K562 (cell line): Measurements from ENCODE around the gene PEX13. TPM values are rescaled to one million over a fixed set of nuclear protein-coding genes. Genes with fewer than 3 reads are reported as not detected.

Experiments
- ATAC-seq: fragments of 200-7000 bp; cut with Tn5 transposase; 3 replicates; pipeline ENCODE4 v1.9.1; 2020; ENCODE audit warnings: moderate library complexity
- BruUV-seq: library from RNA; stranded (reverse); fragments of 400-500 nt; replicated peaks from 2 replicates; lab custom pipeline; 2021; lab: Mats Ljungman, UMichigan
- CTCF ChIA-PET: fragments of 300-600 bp; formaldehyde crosslinking; extraction: SDS; loops from one replicate; lab custom pipeline; 2021; ENCODE audit warnings: low intra/inter-chr PET ratio; lab: Yijun Ruan, JAX
- POLR2A ChIA-PET: fragments of 300-600, 350-650 bp; sonication (Branson Sonifier 250); formaldehyde crosslinking; extraction: SDS; loops from one replicate; lab custom pipeline; 2021; ENCODE audit warnings: antibody characterized with exemption, inconsistent platforms; lab: Yijun Ruan, JAX
- DNase-seq, 4 experiments: peaks; one replicate each; pipeline versions ENCODE4 v3.0.0 to v3.0.0-alpha.2; 2011 to 2018; ENCODE audit warnings: low spot score in 3 of 4, mixed read lengths in 3 of 4; ENCODE audit errors: extremely low read depth in 1 of 4
- FAIRE-seq: peaks from 2 replicates; lab custom pipeline; 2011; peaks lifted over from hg19 to GRCh38; lab: Jason Lieb, UNC
- H2AFZ ChIP-seq: 2 replicates; pipeline ENCODE4 v1.6.0; 2011; ENCODE audit warnings: low read depth, low read length, control low read depth, inconsistent platforms
- H3K27ac ChIP-seq: fragments of 200-600 bp; 3 replicates; pipeline ENCODE4 v1.8.0; 2011; ENCODE audit warnings: low read depth, mild to moderate bottlenecking, control low read depth, inconsistent platforms, low read length, moderate library complexity, mixed read lengths; ENCODE audit errors: extremely low read depth
- H3K27me3 ChIP-seq, 2 experiments: fragments of 300-600 bp in 1 of 2; 2 replicates in 1 of 2; 3 replicates in 1 of 2; pipeline versions ENCODE4 v1.6.0 to v1.8.0; 2011; ENCODE audit warnings: inconsistent platforms in 2 of 2, low read length in 2 of 2, mild to moderate bottlenecking in 1 of 2, mixed read lengths in 1 of 2, moderate library complexity in 1 of 2; ENCODE audit not compliant: control insufficient read depth in 2 of 2, insufficient read depth in 2 of 2
- H3K36me3 ChIP-seq: fragments of 300-600 bp; 3 replicates; pipeline ENCODE4 v1.8.0; 2011; ENCODE audit warnings: mild to moderate bottlenecking, low read length, inconsistent platforms; ENCODE audit not compliant: control insufficient read depth, insufficient read depth
- H3K4me1 ChIP-seq, 2 experiments: fragments of 200-600 bp in 1 of 2; replicated peaks in 1 of 2; 2 replicates in 1 of 2; 3 replicates in 1 of 2; pipeline versions ENCODE4 v1.5.1 to v1.8.0; 2011; ENCODE audit warnings: inconsistent platforms in 2 of 2, low read length in 2 of 2, mild to moderate bottlenecking in 1 of 2, mixed read lengths in 1 of 2, moderate library complexity in 1 of 2; ENCODE audit not compliant: control insufficient read depth in 2 of 2, insufficient read depth in 2 of 2
- H3K4me2 ChIP-seq: 2 replicates; pipeline ENCODE4 v1.6.1; 2011; ENCODE audit warnings: low read length, control low read depth, inconsistent platforms, mixed read lengths; ENCODE audit not compliant: insufficient read depth
- H3K4me3 ChIP-seq: fragments of 200-600 bp; sonication (generic), shearing (Covaris generic); 2 replicates; pipeline ENCODE4 v1.5.1; 2016; ENCODE audit warnings: control low read depth, inconsistent platforms
- H3K79me2 ChIP-seq: fragments of 200-600 bp; 3 replicates; pipeline ENCODE4 v1.8.0; 2011; ENCODE audit warnings: low read length, inconsistent platforms; ENCODE audit not compliant: control insufficient read depth, insufficient read depth
- H3K9ac ChIP-seq, 2 experiments: 2 replicates each; pipeline versions ENCODE4 v1.6.0 to v1.6.1; 2011; ENCODE audit warnings: low read depth in 2 of 2, low read length in 2 of 2, control low read depth in 1 of 2, inconsistent platforms in 1 of 2, mild to moderate bottlenecking in 1 of 2, mixed read lengths in 1 of 2; ENCODE audit not compliant: insufficient read depth in 1 of 2
- H3K9me1 ChIP-seq: one replicate; pipeline ENCODE4 v1.6.0; 2011; ENCODE audit warnings: inconsistent platforms, mild to moderate bottlenecking, low read length, moderate library complexity; ENCODE audit not compliant: control insufficient read depth, insufficient read depth
- H3K9me3 ChIP-seq: replicated peaks from 2 replicates; pipeline ENCODE4 v1.5.1; 2011; ENCODE audit warnings: low read depth, low read length, inconsistent platforms; ENCODE audit not compliant: control insufficient read depth, insufficient read depth
- H4K20me1 ChIP-seq: replicated peaks from 2 replicates; pipeline ENCODE4 v1.6.1; 2011; ENCODE audit warnings: low read length, inconsistent platforms, mixed read lengths; ENCODE audit not compliant: control insufficient read depth, insufficient read depth
- ATF1 ChIP-seq, 2 experiments: fragments of 450-650 bp in 1 of 2; IDR thresholded peaks; 2 replicates each; pipeline ENCODE4 v1.6.1; 2016; ENCODE audit warnings: missing compliant biosample characterization in 1 of 2, missing genetic modification characterization in 1 of 2
- EP400 ChIP-seq: fragments of 450-650 bp; IDR thresholded peaks from 2 replicates; pipeline ENCODE4 v1.6.1; 2017; ENCODE audit warnings: antibody characterized with exemption, mild to moderate bottlenecking, moderate library complexity
- NELFE ChIP-seq: IDR thresholded peaks from 2 replicates; pipeline ENCODE4 v1.6.1; 2011; ENCODE audit warnings: mild to moderate bottlenecking; ENCODE audit not compliant: insufficient read depth, insufficient read length
- NR4A1 ChIP-seq, 2 experiments: fragments of 250-450 bp in 1 of 2; fragments of 450-650 bp in 1 of 2; sonication (Bioruptor Pico) in 1 of 2; IDR thresholded peaks; 2 replicates each; pipeline versions ENCODE4 v1.4.0 to v1.6.1; 2016 to 2020; ENCODE audit warnings: mild to moderate bottlenecking in 2 of 2, missing compliant biosample characterization in 1 of 2, missing genetic modification characterization in 1 of 2, moderate library complexity in 1 of 2
- RBM17 ChIP-seq: fragments of 200-400 bp; formaldehyde crosslinking; IDR thresholded peaks from 2 replicates; pipeline ENCODE4 v1.6.1; 2017; ENCODE audit warnings: low read depth, mild to moderate bottlenecking, low read length, borderline replicate concordance
- SIRT6 ChIP-seq: IDR thresholded peaks from one replicate; pipeline ENCODE4 v1.6.1; 2012; ENCODE audit warnings: low read depth, mild to moderate bottlenecking, control low read depth, inconsistent platforms, low read length, moderate library complexity
- ZC3H8 ChIP-seq: fragments of 450-650 bp; IDR thresholded peaks from 2 replicates; pipeline ENCODE4 v1.6.1; 2017
- ZNF121 ChIP-seq: sonication (generic); formaldehyde crosslinking; conservative IDR thresholded peaks from 2 replicates; pipeline ENCODE4 v1.8.0; 2022; ENCODE audit warnings: missing genetic modification reagents
- WGBS: fragments of 100-300 bp; shearing (Covaris generic); methylation state at CpG from one replicate; pipeline ENCODE4 v1.1.6; 2016; ENCODE audit warnings: low coverage, mixed read lengths; ENCODE audit not compliant: insufficient coverage; ENCODE audit errors: missing lambda C conversion rate; 5-methylcytosine and 5-hydroxymethylcytosine counted together
- in situ Hi-C: fragments of 300-500 bp; cut with MboI; formaldehyde crosslinking; loops from 4 replicates; pipeline ENCODE4 v1.15.0; 2018; ENCODE audit warnings: inconsistent platforms, mixed read lengths
- intact Hi-C: fragments of 100-400 bp; cut with micrococcal nuclease; formaldehyde crosslinking; loops from 2 replicates; pipeline ENCODE4 v1.14.2; 2022
- polyA plus RNA-seq, 8 experiments: library from polyadenylated mRNA; depleted of rRNA in 4 of 8; stranded (reverse) in 5 of 8; unstranded in 3 of 8; fragments of >200 nt; fragmentation: Nextera tagmentation in 2 of 8; fragmentation: Illumina TruSeq in 1 of 8; extraction: Ambion mirVana in 2 of 8; extraction: Trizol in 1 of 8; gene quantifications; 2 replicates each; pipeline versions ENCODE4 v1.2.1 to v1.2.3, GENCODE V29; 2011 to 2014; ENCODE audit warnings: inconsistent platforms in 1 of 8, missing spikeins in 1 of 8
- total RNA-seq, 7 experiments: library from RNA; depleted of rRNA in 6 of 7; stranded (reverse); fragments of >200 nt in 6 of 7; fragmentation: Illumina TruSeq in 2 of 7; extraction: Trizol in 2 of 7; gene quantifications; 2 replicates each; pipeline versions ENCODE4 v1.2.1 to v1.2.3, GENCODE V29; 2011 to 2021; ENCODE audit warnings: low replicate concordance in 1 of 7

The PEX13 gene
- total and polyA plus RNA-seq, 9 of the 15 experiments (the other 6 are each of a cell fraction or from before 2014, with no cell fraction given), result 4.0 to 30.4 (median 18.8) TPM

- no peak overlapping the region for H3K4me2 ChIP-seq
- no peaks in the 10 kb centered on the region for H3K9me1 ChIP-seq
- no peak for TF ChIP-seq SIRT6
- TF ChIP-seq ATF1 (CRISPR knock-in tag; IDR thresholded peaks at IDR 0.05), result no peak
- no peak for TF ChIP-seq ATF1 (tag; IDR thresholded peaks at IDR 0.05)
- no peak for TF ChIP-seq ZC3H8
- no peak for TF ChIP-seq NELFE
- peak; percentile 88 for TF ChIP-seq ZNF121 (CRISPR knock-in tag)
- TF ChIP-seq RBM17, result no peak
- TF ChIP-seq EP400, result no peak
- TF ChIP-seq NR4A1 (CRISPR knock-in tag; IDR thresholded peaks at IDR 0.05), result no peak
- no peak for TF ChIP-seq NR4A1 (tag; IDR thresholded peaks at IDR 0.05)
- FAIRE-seq, result no peak
- intact Hi-C loops, result no loop called here
- WGBS, result 27% methylated on average over 3 of the region's 3 CpGs
- no peaks in the 10 kb centered on the region for H3K9me3 ChIP-seq
- DNase-seq, result no peak
- no peaks in the 10 kb centered on the region for H3K27me3 ChIP-seq
- no peak overlapping the region for H3K4me3 ChIP-seq
- ChIA-PET POLR2A (no interaction called here), CTCF (no interaction called here)
- H3K27ac ChIP-seq, result no peak overlapping the region
- peaks cover 0 to 8% of the 10 kb centered on the region in 2 experiments; a peak in 2 of 5 replicates for H3K4me1 ChIP-seq
- ATAC-seq, result no peak
- no peaks in the 10 kb centered on the region for H3K79me2 ChIP-seq
- BruUV-seq, result no TSS peak
- no peaks in the 10 kb centered on the region for H4K20me1 ChIP-seq
- H2AFZ ChIP-seq, result no peak overlapping the region
- no peaks in the 10 kb centered on the region for H3K36me3 ChIP-seq
- H3K9ac ChIP-seq, result no peak overlapping the region
- in situ Hi-C loops, result no loop called here
Observed at GRCh38 chr2:61096438-61096837, 78.9 kb downstream of the PEX13 start.
